SU-DHL-6 (cell line): ENCODE data around the gene HBB.

Source experiments
- H2AFZ ChIP-seq: fragments of 200-600 bp; sonication (generic); 2 replicates; pipeline ENCODE4 v1.6.1; 2014; ENCODE audit warnings: low read depth, mild to moderate bottlenecking, moderate library complexity, mixed read lengths, antibody characterized with exemption, low read length; ENCODE audit not compliant: severe bottlenecking
- H3F3A ChIP-seq: fragments of 200-600 bp; shearing (Covaris generic); 2 replicates; pipeline ENCODE4 v1.6.0; 2016; ENCODE audit warnings: antibody characterized with exemption, mild to moderate bottlenecking; ENCODE audit not compliant: insufficient read depth
- H3K27ac ChIP-seq: fragments of 200-600 bp; sonication (generic); 2 replicates; pipeline ENCODE4 v1.5.1; 2016; ENCODE audit warnings: low read depth, mild to moderate bottlenecking, low read length, moderate library complexity, mixed read lengths
- H3K27me3 ChIP-seq: fragments of 200-600 bp; sonication (generic), shearing (Covaris generic); 2 replicates; pipeline ENCODE4 v1.6.0; 2014; ENCODE audit warnings: mild to moderate bottlenecking, low read length
- H3K36me3 ChIP-seq: fragments of 200-600 bp; sonication (generic); 2 replicates; pipeline ENCODE4 v1.6.1; 2014; ENCODE audit warnings: mild to moderate bottlenecking, low read length, mixed read lengths
- H3K4me2 ChIP-seq: fragments of 300-600, 200-600 bp; shearing (Covaris generic), sonication (generic); 2 replicates; pipeline ENCODE4 v1.6.0; 2014; ENCODE audit warnings: low read length, low read depth, mild to moderate bottlenecking; ENCODE audit not compliant: poor library complexity, severe bottlenecking
- H3K4me3 ChIP-seq: fragments of 200-600 bp; sonication (generic); 2 replicates; pipeline ENCODE4 v1.5.1; 2014; ENCODE audit warnings: antibody characterized with exemption, low read length, mild to moderate bottlenecking, mixed read lengths; ENCODE audit not compliant: insufficient read depth, poor library complexity, severe bottlenecking
- H3K79me2 ChIP-seq: fragments of 200-600 bp; sonication (generic); 2 replicates; pipeline ENCODE4 v1.6.1; 2014; ENCODE audit warnings: mild to moderate bottlenecking, low read length, moderate library complexity; ENCODE audit not compliant: insufficient read depth
- H3K9ac ChIP-seq: fragments of 200-600 bp; sonication (generic); 2 replicates; pipeline ENCODE4 v1.7.0; 2014; ENCODE audit warnings: mild to moderate bottlenecking, low read length
- H3K9me2 ChIP-seq: fragments of 200-600 bp; sonication (generic); replicated peaks from 2 replicates; pipeline ENCODE4 v1.6.1; 2014; ENCODE audit warnings: low read length; ENCODE audit not compliant: insufficient read depth
- H3K9me3 ChIP-seq: fragments of 200-600 bp; sonication (generic); 2 replicates; pipeline ENCODE4 v1.6.1; 2014; ENCODE audit warnings: low read length, mixed read lengths; ENCODE audit not compliant: insufficient read depth
- H4K20me1 ChIP-seq: fragments of 200-600 bp; sonication (generic); 2 replicates; pipeline ENCODE4 v1.6.1; 2014; ENCODE audit warnings: low read depth, mild to moderate bottlenecking, antibody characterized with exemption, low read length, moderate library complexity, mixed read lengths
- EZH2phosphoT487 ChIP-seq: fragments of 200-600 bp; sonication (generic), shearing (Covaris generic); conservative IDR thresholded peaks from 2 replicates; pipeline ENCODE4 v1.6.1; 2018; ENCODE audit warnings: mild to moderate bottlenecking, antibody characterized with exemption, low read length, moderate library complexity, mixed read lengths
- TF ChIP-seq, protein P1 (sequence below): fragments of 200-600 bp; sonication (generic); IDR thresholded peaks from one replicate; pipeline ENCODE4 v1.5.1; 2017; ENCODE audit warnings: antibody characterized with exemption, mild to moderate bottlenecking, low read length, moderate library complexity; ENCODE audit not compliant: insufficient read depth, poor library complexity, severe bottlenecking

The HBB gene

DNA sequence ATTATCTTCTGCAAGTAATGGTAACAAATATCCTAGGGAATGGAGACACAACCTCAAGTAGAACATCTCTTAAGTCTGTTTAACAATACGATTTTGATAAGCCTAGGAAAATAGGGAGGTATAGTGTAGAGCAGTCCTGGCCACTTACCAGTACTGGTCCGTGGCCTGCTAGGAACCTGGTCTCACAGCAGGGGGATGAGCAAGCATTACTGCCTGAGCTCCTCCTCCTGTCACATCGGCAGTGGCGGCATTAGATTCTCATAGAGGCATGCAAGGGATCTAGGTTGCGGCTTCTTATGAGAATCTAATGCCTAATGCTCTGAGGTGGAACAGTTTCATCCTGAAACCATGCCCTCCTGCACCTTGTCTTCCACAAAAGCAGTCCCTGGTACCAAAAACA lies 30.8 kb downstream of the HBB start:
- H3K27ac ChIP-seq, result no peak overlapping the region
- TF ChIP-seq, protein P1, sequence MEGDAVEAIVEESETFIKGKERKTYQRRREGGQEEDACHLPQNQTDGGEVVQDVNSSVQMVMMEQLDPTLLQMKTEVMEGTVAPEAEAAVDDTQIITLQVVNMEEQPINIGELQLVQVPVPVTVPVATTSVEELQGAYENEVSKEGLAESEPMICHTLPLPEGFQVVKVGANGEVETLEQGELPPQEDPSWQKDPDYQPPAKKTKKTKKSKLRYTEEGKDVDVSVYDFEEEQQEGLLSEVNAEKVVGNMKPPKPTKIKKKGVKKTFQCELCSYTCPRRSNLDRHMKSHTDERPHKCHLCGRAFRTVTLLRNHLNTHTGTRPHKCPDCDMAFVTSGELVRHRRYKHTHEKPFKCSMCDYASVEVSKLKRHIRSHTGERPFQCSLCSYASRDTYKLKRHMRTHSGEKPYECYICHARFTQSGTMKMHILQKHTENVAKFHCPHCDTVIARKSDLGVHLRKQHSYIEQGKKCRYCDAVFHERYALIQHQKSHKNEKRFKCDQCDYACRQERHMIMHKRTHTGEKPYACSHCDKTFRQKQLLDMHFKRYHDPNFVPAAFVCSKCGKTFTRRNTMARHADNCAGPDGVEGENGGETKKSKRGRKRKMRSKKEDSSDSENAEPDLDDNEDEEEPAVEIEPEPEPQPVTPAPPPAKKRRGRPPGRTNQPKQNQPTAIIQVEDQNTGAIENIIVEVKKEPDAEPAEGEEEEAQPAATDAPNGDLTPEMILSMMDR, result no peak
- TF ChIP-seq EZH2phosphoT487, result no peak
- no peaks in the 10 kb centered on the region for H3K27me3 ChIP-seq
- H3K9ac ChIP-seq, result no peak overlapping the region
- H3K79me2 ChIP-seq, result no peaks in the 10 kb centered on the region
- no peak overlapping the region for H3K4me3 ChIP-seq
- H4K20me1 ChIP-seq, result no peaks in the 10 kb centered on the region
- no peaks in the 10 kb centered on the region for H3K9me2 ChIP-seq
- no peaks in the 10 kb centered on the region for H3K36me3 ChIP-seq
- no peaks in the 10 kb centered on the region for H3F3A ChIP-seq
- H3K4me2 ChIP-seq, result no peak overlapping the region
- H3K9me3 ChIP-seq, result no peaks in the 10 kb centered on the region; the same call in 1 of the 2 replicates
- H2AFZ ChIP-seq, result no peak overlapping the region

DNA sequence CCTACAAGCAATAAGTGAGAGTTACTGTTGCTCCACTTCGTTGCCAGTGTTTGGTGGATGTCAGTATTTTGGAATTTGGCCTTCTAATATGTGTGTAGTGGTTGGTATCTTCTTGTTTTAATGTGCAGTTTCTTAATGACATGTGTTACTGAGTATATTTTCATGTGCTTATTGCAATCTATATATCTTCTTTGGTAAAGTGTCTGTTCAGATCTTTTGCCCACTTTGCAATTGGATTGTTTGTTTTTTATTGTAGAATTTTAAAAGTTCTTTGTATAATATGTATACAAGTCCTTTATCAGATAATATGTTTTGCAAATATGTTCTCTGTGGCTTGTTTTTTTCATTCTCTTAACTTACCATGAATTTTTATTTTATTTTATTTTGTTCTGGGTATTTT lies 34.1 kb downstream of the HBB start:
- H2AFZ ChIP-seq, result no peak overlapping the region
- H3K36me3 ChIP-seq, result no peaks in the 10 kb centered on the region
- no peaks in the 10 kb centered on the region for H3K9me2 ChIP-seq
- TF ChIP-seq, protein P1, result no peak
- no peak for TF ChIP-seq EZH2phosphoT487
- H3K27ac ChIP-seq, result no peak overlapping the region
- no peak overlapping the region for H3K4me2 ChIP-seq
- H4K20me1 ChIP-seq, result no peaks in the 10 kb centered on the region
- no peak overlapping the region for H3K4me3 ChIP-seq
- no peaks in the 10 kb centered on the region; the same call in 1 of the 2 replicates for H3K9me3 ChIP-seq
- no peaks in the 10 kb centered on the region for H3K79me2 ChIP-seq
- no peak overlapping the region for H3K9ac ChIP-seq
- H3K27me3 ChIP-seq, result no peaks in the 10 kb centered on the region
- H3F3A ChIP-seq, result no peaks in the 10 kb centered on the region

- Histone ChIP-seq H3K27ac (no peak overlapping the region), H3K4me2 (no peak overlapping the region), H3K9me2 (no peaks in the 10 kb centered on the region), H3K4me3 (no peak overlapping the region), H3F3A (no peaks in the 10 kb centered on the region), H2AFZ (no peak overlapping the region), H3K9me3 (no peaks in the 10 kb centered on the region), H3K36me3 (no peaks in the 10 kb centered on the region), H3K9ac (no peak overlapping the region), H4K20me1 (no peaks in the 10 kb centered on the region), H3K27me3 (no peaks in the 10 kb centered on the region), H3K79me2 (no peaks in the 10 kb centered on the region)
- TF ChIP-seq, protein P1, result no peak
- no peak for TF ChIP-seq EZH2phosphoT487
Observed at GRCh38 chr11:5188201-5188600, 38.7 kb downstream of the HBB start.
